VCaP (cell line): ENCODE data around the gene ZC2HC1C.

ENCODE experiments used
- H3K27ac ChIP-seq: fragments of 450-650 bp; 2 replicates; pipeline ENCODE4 v1.5.1; 2017
- CTCF ChIP-seq: fragments of 450-650 bp; conservative IDR thresholded peaks from 2 replicates; pipeline ENCODE4 v1.5.1; 2017; ENCODE audit warnings: mild to moderate bottlenecking, moderate library complexity

Gene ZC2HC1C

GRCh38 chr14:75040507-75040906 lies 28.9 kb upstream of the ZC2HC1C start:
- no peak for TF ChIP-seq CTCF

GRCh38 chr14:75040959-75041358 lies 28.5 kb upstream of the ZC2HC1C start:
- no peak for TF ChIP-seq CTCF

More at GRCh38 chr14:75040507-75040906, 28.9 kb upstream of the ZC2HC1C start:
- peak overlapping the region; percentile 41; the same call in 1 of the 2 replicates for H3K27ac ChIP-seq

GRCh38 chr14:75041613-75042012 lies 27.8 kb upstream of the ZC2HC1C start:
- TF ChIP-seq CTCF, result no peak
- peak overlapping the region; percentile 41 for H3K27ac ChIP-seq

More at GRCh38 chr14:75040959-75041358, 28.5 kb upstream of the ZC2HC1C start:
- H3K27ac ChIP-seq, result peak overlapping the region; percentile 41

GRCh38 chr14:75042035-75042434 lies 27.4 kb upstream of the ZC2HC1C start:
- H3K27ac ChIP-seq, result peak overlapping the region; percentile 41

GRCh38 chr14:75044322-75044721 lies 25.1 kb upstream of the ZC2HC1C start:
- H3K27ac ChIP-seq, result no peak overlapping the region
- TF ChIP-seq CTCF, result no peak

More at GRCh38 chr14:75042035-75042434, 27.4 kb upstream of the ZC2HC1C start:
- TF ChIP-seq CTCF, result no peak

- no peak overlapping the region for H3K27ac ChIP-seq
- TF ChIP-seq CTCF, result no peak
These were observed 24.7 kb upstream of the ZC2HC1C start for GRCh38 chr14:75044752-75045151.

GRCh38 chr14:75046275-75046674 lies 23.2 kb upstream of the ZC2HC1C start:
- H3K27ac ChIP-seq, result no peak overlapping the region
- TF ChIP-seq CTCF, result no peak
